T-helper 9 cell (primary cell): Measurements from ENCODE around the gene SLC39A12.
"Not testable (repeated sequence)": the region's sequence is repeated elsewhere in the genome, so short reads cannot be mapped to it uniquely, and the experiment has no call there.

Source experiments
- DNase-seq: peaks from one replicate; pipeline ENCODE4 v3.0.0-alpha.2; 2020
- total RNA-seq, 2 donors: gene quantifications; one replicate each; lab custom pipeline; 2026; lab: John Stamatoyannopoulos, UW

Gene SLC39A12
- 0 reads per million in 2 donors for total RNA-seq

DNA sequence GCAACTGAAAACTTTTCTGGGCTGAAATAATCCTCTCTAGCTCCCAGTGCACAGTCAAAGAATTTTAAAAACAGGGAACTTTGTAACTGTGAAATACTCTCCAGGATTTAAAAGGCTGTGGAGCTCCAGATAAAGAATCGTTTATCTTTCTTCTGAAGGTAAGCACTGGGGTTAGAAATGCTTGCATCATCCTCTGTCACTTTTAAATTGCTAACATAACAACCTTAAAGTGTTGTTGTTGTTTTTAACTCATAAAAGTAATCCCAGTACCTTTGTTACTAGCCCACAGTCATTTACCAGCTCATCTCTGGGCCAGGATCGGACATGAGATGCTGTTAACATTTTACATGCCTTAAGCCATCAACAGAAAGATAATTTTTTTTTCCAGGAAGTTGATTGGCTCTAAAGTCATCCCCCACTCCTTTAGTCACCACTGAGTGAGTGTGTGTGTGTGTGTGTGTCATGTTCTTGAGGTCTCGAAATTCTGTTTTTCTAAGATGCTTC lies at the start of gene SLC39A12:
SLC39A12 (plus strand) TSS at position 51 of the 504 bp plus-strand sequence. CDS start 1,359 bp downstream, outside the sequence.
- no peak for DNase-seq

DNA sequence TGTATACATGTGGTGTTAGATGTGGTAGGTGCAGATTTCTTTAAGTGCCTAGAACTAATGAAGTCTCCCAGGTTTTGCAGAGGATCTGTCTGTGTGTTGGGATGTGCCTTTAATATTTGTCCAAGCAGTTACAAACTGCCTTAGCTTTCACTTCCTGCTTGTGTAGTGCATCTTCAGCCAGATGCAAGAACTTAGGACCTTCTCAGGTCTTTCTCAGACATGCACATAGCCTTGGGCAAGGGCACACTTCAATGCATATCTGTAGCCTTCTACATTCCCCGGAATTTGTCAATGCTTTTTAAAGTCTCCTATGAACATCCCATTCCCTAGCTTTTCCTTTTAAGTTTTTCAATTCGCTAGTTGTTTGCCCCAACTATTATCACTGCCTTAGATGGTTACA lies 47.2 kb upstream of the SLC39A12 start:
- DNase-seq: no peak

DNA sequence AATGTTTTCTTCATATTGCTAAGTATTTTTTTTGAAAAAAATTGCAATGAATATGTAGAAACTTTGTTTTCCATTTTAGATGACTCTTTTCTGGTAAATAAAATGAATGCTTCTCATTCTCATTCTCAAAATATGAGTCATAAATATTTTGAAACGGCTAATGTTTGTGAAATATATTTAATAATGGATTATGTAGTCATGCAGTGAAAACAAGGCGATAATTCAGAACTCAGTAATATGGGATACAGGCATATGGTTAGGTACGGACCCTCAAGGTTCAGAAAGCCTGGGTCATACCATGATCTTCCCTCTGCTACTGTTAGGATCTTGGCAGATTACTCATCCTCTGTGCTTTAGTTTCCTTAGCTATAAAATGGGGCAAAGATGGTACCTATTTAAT lies 46.2 kb upstream of the SLC39A12 start:
- no peak for DNase-seq

DNA sequence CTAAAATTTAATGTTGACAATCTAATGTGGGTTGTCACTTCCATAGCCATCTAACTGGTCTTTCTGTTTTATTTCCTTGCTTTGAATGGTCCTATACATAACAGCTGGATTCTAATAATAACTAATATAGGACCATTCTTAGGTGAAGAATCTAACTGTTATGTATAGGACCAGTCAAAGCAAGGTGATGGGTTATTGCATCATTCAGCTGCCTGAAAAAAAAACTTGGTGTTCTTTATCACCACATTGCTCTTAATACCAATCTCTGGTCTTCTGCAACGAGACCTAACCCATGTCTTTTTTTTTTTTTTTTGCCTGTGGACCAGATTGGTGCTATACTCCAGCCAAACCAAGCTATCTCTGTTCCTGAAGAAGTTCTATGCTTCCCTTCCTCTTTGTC lies 45.7 kb upstream of the SLC39A12 start:
- DNase-seq: no peak

DNA sequence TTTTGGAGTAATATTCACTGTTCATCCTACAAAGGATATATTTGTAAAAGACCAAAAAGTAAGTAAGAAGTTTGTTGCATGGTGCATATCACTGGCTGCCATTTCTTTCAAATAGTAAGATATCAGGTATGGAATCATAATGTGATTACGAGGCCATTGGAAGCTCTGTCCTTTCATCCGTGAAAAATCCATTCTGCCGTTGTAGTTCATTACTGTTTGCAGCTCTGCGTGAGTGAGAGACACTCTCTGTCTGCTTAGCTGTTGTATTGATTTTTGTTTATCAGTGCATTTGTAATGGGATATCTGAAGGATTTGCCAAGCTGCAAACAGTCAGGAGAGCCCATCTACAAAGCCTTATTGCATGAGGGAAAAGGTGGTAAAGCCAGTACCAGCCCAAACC lies 44.1 kb upstream of the SLC39A12 start:
- DNase-seq: no peak

DNA sequence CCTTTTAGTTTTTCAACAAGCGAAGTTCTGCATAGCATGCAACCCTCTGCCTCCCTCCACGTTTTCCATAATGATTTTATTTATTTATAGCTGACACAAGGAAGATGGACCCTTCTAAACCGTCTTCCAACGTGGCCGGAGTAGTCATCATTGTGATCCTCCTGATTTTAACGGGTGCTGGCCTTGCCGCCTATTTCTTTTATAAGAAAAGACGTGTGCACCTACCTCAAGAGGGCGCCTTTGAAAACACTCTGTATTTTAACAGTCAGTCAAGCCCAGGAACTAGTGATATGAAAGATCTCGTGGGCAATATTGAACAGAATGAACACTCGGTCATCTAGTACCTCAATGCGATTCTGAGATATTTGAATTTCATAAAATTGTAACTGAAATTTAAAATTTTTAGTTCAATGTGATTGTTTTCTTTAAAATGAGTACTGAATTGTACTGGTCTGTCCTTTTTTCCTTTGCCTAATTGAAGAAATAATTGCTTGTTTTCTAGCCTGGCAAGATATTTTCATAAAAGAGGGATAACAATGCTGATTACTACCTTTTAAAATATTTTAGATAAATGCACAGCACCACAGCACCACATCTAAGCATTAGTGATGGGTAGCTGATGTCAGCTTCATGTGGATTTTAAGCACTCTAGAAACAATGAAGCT lies 41.5 kb upstream of the SLC39A12 start:
- DNase-seq: no peak

DNA sequence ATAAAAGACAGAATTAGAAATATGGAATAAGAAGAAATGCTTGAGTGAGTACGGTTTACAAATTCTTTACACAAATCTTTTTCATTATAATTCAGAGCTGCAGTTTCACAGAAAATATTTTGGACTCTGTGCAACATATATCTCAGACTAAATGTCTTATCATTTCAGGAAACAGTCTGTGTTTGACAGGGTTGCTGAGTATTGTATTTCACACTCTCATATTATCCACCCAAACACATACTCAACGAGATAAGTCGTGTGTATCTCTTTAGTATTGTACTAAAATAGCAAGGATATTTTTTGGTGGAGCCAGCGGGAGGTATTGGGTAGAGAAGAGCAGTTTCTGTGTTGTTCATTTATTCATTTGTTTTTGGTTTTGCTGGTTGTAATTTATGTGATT lies 39.0 kb upstream of the SLC39A12 start:
- no peak for DNase-seq

DNA sequence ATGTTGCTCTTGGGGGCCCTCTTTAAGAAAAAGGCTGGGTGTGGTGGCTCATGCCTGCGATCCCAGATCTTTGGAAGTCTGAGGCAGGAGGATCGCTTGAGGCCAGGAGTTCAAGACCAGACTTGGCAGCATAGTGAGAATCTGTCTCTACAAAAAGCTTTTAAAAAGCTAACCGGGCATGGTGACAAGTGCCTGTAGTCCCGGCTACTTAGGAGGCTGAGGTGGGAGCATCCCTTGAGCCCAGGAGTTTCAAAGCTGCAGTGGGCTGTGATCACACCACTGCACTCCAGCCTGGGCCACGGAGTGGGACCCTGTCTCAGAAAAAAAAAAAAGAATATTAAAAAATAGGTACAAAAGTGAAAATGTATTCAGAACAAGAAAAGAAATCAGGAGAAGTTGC lies 38.1 kb upstream of the SLC39A12 start:
- DNase-seq: no peak

DNA sequence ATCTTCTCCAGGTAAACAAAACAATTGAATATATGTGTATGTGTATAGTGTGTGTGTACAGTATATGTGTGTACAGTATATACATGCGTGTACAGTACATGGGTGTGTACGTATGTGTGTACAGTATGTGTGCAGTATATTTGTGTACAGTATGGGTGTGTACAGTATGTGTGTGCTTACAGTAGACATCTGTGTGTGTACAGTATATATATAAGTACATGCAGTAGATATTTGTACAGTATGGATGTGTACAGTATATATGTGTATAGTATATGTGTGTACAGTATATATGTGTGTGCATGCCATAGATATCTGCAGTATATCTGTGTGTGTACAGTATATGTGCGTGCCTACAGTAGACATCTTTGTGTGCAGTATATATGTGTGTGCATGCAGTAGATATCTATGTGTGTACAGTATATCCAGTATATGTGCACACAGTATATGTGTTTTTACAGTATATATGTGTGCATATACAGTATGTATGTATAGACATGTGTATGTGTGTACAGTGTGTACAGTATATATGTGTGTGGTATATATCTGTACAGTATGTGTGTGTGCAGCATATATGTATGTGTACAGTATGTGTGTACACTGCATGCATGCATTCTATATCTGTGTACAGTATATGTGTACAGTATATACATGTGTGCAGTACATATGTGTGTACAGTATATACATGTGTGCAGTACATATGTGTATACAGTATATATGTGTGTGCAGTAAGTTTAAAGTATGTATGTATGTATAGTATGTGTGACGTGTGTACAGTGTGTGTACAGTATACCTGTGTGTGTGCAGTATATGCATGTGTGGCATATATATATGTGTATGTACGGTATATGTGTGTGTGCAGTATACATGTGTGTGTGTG lies 37.3 kb upstream of the SLC39A12 start:
- DNase-seq: no peak

DNA sequence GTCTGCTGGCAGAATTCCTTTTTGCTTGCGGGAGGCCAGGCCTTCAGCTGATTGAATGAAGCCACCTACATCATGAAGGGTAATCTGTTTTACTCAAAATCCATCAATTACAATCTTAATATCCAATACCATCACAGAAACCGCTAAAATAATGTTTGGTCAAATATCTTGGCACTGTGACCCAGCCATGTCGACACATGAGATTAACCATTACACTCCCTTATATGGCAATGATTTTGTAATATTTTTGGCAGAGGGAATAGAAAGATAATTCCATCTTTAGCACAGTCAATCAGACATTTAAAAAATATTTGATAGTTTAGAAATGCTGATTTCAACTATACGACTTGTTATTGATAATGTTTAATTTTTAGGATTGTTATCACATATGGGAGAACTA lies 36.5 kb upstream of the SLC39A12 start:
- no peak for DNase-seq

DNA sequence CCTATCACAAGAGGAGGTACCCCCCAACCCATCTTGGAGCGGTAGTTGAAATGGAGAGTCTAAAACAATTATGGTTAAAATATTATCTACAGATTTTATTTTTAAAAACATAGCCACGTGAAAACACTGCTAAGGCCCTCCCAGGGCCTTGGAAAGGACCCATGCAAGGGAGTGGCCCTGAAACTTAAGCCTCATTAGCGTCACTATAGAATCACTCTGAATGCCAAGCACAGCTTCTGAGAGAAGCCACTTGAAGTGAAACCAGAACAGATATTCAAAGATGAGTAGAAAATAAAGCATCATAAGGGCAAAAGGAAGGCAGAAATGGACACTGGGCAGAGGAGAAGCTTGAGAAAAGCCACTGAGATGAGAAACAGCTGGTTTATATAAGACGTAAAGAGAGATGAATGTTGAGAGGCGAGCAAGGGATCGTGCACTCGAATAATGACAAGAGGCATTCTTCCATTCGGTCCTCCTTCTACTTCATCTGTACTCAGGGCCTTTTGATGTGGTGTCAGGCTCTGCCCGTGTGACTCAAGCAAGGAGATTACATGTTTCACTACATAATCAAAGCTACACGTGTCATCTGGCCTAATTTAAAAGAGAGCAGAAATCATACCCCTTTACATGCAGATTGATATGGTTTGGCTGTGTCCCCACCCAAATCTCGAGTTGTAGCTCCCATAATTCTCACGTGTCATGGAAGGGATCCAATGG lies 33.4 kb upstream of the SLC39A12 start:
- no peak for DNase-seq

DNA sequence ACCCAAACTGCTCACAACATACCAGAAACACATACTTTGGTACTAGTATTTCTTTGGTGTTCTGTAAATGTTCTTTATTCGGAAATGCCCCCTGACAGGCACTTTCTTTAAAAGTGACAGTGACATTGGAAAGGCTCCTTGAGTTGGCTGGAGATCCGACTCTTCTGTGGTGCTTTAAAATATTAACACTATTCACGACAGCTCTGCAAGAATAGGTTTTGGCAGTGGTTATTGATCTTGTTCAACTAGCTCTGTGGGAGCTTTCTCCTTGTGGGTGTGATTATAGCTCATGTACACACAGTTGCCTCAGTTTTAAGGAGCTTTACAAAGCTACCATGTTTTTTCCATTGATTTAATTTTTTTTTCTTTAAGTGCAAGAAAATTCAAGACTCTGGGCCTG lies 30.3 kb upstream of the SLC39A12 start:
- no peak for DNase-seq

DNA sequence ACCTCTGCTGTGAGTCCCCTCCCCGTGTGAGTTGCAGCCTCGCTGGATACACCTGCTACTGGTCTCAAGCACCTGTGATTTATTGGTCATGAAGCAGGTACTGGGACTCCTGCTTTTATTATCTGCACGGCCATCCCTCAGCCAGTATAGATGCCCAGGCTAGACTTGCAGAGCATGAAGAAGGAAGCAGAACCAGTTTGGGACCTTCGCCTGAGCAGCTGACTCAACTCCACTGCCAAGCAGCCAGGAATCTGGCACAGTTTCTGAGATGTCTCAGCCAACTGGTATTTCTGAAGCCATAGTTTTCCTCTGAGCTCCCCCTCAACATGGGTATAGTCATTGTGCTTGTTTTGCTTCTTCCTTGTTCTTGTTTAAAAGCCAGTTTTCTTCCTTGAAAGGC lies 28.0 kb upstream of the SLC39A12 start:
- DNase-seq: no peak

DNA sequence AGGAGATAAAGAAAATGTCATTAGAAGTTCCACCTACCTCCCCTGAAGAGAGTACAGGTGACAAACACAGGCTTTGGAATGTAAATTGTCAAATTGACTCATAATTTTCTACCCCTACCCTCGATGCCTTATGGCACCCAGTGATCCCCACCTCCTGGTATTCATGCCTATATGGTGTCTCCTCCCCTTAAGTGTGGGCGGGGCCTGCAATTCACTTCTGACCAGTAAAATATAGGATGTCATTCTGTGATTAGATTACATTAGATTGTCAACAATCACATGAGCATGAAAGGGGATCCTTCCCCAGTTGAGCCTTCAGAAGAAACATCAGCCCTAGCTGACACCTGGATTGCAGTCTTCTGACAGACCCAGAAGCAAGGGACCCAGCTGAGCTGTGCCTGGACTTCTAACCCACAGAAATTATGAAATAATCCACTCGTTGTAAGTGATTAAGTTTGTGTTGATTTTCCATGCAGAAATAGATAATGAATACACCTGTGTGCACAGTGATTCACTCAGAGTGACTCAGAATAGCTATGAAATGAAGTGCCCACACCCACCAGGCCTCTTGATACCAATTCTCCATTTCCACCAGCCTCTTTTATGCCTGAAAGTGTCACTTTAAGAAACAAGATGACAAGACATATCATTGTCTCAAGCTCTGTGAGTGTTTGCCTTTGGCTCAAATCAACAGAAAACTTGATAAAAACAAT lies 8.5 kb upstream of the SLC39A12 start:
- DNase-seq: no peak

DNA sequence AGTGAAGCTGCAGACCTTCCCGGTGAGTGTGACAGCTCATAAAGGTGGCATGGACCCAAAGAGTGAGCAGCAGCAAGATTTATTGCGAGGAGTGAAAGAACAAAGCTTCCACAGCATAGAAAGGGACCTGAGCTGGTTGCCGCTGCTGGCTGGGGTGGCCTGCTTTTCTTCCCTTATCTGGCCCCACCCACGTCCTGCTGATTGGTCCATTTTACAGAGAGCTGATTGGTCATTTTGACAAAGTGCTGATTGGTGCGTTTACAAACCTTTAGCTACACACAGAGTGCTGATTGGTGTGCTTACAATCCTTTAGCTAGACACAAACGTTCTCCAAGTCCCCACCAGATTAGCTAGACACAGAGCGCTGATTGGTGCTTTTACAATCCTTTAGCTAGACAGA lies 1.4 kb upstream of the SLC39A12 start:
- DNase-seq: not testable (repeated sequence)

DNA sequence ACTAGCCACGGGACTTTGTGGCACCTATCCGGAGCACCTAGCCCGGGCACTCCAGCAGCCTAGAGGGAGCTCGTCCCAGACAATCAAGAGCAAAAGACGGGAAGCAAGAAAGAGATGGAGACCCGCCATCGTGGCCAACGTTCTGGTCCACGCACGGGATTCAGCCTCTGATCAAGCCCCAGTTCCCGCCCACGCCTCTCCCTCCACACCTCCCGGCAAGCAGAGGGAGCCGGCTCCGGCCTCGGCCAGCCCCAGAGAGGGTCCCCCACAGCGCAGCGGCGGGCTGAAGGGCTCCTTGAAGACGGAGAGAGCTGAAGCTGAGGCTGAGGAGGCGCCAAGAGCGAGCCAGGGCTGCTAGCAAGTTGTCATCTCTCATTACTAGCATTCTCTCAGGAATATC lies 992 bp upstream of the SLC39A12 start:
- DNase-seq: no peak

DNA sequence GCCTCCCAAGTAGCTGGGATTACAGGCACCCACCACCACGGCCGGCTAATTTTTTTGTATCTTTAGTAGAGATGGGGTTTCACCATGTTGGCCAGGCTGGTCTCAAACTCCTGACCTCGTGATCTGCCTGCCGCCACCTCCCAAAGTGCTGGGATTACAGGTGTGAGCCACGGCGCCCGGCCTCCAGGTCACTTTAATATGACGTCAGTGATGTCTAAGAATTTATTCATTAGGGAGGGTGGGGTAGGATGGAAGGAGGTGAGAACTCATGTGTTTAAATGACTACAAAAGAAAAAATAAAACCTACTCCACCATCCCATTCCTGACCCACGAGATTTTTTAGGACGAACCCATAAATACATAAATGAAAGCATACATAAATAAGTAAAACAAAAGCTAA lies 2.7 kb downstream of the SLC39A12 start:
- DNase-seq: not testable (repeated sequence)

DNA sequence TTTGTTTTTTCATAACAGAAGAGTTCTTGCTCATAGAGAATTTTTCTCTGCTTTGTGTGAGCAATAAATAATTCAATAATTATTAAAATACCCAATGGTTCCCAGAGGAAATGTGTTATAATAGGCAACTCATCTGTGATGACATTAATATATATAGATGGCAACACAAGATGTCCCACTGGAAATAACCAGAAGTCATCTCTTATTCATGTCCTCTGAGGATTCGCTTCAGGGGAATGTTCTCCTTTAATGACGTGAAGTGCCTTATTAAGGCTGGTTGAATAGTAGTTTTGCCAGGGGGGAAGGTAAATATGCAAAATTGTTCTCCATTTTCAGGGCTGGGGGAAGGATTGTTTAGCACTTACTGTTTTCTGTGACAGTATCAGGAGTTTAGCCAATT lies 3.1 kb downstream of the SLC39A12 start:
- DNase-seq: no peak

DNA sequence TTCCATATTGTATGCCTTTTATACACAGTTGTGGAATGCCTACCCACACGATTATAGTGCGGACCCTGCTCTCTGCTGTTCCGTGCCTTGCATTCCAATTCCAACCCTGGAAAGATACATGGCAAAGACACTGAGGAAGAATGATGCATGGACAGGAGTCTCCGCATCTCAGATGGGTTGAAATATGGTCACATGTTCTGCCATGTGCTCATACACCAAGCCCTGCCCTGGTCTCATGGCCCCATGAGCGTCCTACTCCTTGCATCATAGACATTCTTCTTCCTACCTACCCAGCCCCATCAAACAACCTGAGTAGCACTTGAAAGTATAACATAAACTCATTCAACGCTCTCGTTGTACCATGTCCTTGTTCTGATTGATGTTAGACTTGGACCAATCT lies 6.3 kb downstream of the SLC39A12 start:
- no peak for DNase-seq

DNA sequence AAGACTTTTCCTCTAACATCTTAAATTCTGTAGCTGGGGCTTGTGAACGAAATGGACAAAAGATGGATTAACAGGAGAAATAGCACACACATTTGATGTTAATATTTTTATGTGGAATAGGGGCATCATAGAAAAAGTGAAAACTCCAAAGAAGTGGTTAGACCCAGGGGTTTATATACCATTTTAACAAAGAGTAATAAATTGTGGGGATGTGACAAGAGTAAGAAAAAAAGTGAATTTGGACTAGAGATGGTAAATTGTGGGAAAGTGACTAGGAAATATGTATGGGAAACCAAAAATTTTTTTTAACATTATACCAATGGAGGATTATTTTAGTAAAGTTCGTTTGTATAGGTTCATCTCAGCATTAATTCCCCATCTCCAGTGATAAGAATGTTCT lies 8.2 kb downstream of the SLC39A12 start:
- no peak for DNase-seq

DNA sequence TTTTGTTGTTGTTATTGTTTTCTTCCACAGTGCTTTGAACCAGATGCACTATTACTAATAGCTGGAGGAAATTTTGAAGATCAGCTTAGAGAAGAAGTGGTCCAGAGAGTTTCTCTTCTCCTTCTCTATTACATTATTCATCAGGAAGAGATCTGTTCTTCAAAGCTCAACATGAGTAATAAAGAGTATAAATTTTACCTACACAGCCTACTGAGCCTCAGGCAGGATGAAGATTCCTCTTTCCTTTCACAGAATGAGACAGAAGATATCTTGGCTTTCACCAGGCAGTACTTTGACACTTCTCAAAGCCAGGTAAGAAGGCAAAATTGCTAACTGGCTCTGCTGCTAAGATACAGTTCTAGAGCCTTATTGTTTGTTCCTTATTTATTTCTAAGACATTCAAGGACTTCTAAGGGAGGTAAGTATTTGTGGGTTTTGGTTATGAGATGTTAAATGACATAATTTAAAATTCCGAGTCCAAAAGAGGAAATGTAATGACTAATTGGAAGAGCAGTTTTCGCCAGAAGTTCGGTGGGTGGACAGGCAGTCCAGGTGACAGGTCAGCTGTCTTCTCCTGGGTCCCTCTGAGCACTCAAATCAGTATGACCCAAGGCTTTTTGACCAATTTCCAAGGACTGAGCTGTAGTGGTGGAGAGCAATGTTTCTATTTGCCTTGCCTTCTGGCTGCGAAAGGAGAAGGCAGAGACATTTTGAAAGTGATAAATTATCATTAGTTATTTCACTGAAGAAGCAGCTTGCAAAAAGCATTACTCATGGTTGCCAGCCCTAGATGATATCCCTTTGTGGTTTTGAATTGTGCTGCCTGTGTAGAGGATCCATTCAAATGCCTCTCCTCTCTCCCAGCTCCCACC lies 10.1 kb downstream of the SLC39A12 start:
- no peak for DNase-seq

DNA sequence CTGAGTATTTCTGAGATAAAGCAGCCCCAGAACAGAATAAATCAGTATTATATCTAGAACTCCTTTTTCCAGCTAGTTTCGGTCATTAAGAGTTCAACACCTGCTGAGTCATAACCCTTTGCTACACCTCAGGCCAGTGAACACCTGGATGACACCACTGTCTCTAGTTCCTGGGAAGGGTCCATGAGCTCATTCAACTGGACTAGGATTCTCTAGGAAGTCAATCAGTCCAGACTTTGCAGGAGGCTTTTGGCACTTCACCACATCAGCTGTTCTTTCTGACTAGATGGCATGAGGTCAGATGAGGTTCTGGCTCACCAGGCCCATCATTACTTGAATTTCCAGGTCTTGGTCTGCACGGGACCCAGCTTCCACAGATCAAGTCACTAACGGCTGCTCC lies 11.7 kb downstream of the SLC39A12 start:
- no peak for DNase-seq
